Neural cell (in vitro differentiated cells): ENCODE measurements around the gene LRMDA.

Experiments used
- EZH2 ChIP-seq: fragments of 200-600, 300-800 bp; shearing (Covaris generic), sonication (generic); IDR thresholded peaks from 2 replicates; pipeline ENCODE4 v1.6.1; 2014; ENCODE audit warnings: antibody characterized with exemption, low read length, borderline replicate concordance, mild to moderate bottlenecking; ENCODE audit not compliant: insufficient read depth, poor library complexity, severe bottlenecking
- POLR2AphosphoS5 ChIP-seq: IDR thresholded peaks from 2 replicates; pipeline ENCODE4 v1.6.1; 2012
- TF ChIP-seq, protein P1 (sequence below): fragments of 450-650 bp; IDR thresholded peaks from 2 replicates; pipeline ENCODE4 v1.5.1; 2014; ENCODE audit warnings: antibody characterized with exemption, mild to moderate bottlenecking, moderate library complexity; ENCODE audit not compliant: poor library complexity, severe bottlenecking

DNA sequence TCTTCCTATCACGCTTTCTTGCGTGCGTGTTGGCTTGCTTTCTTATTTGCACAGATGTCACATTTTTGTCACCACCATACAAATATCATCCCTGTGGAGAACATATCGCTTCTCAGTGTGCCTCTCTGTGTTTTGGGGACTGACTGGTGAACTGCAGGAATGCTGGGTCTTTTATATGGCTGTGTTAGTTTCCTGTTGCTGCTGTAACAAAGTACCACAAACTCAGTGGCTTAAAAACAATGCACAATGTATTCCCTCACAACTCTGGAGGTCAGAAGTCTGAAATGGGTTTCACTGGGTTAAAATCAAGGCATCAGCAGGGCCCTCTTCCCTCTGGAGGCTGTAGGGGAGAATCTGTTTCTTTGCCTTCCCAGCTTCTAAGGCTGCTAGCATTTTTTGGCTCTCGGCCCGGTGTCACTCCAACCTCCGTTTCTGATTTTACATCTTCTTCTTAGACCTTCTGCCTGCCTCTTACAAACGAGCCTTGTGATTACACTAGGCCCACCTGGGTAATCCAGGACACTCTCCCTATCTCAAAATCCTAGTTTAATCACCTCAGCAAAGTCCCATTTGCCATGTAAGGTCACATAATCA is 82.0 kb downstream of the LRMDA start:
- TF ChIP-seq EZH2 = no peak
- TF ChIP-seq, protein P1, sequence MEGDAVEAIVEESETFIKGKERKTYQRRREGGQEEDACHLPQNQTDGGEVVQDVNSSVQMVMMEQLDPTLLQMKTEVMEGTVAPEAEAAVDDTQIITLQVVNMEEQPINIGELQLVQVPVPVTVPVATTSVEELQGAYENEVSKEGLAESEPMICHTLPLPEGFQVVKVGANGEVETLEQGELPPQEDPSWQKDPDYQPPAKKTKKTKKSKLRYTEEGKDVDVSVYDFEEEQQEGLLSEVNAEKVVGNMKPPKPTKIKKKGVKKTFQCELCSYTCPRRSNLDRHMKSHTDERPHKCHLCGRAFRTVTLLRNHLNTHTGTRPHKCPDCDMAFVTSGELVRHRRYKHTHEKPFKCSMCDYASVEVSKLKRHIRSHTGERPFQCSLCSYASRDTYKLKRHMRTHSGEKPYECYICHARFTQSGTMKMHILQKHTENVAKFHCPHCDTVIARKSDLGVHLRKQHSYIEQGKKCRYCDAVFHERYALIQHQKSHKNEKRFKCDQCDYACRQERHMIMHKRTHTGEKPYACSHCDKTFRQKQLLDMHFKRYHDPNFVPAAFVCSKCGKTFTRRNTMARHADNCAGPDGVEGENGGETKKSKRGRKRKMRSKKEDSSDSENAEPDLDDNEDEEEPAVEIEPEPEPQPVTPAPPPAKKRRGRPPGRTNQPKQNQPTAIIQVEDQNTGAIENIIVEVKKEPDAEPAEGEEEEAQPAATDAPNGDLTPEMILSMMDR = no peak
- no peak for TF ChIP-seq POLR2AphosphoS5
